Smooth muscle cell of the brain vasculature (primary cell): ENCODE results near the gene FGF14.

Source experiments
- DNase-seq: peaks from one replicate; pipeline ENCODE4 v3.0.0-alpha.2; 2012; ENCODE audit warnings: low read depth, low spot score

The FGF14 gene

DNA sequence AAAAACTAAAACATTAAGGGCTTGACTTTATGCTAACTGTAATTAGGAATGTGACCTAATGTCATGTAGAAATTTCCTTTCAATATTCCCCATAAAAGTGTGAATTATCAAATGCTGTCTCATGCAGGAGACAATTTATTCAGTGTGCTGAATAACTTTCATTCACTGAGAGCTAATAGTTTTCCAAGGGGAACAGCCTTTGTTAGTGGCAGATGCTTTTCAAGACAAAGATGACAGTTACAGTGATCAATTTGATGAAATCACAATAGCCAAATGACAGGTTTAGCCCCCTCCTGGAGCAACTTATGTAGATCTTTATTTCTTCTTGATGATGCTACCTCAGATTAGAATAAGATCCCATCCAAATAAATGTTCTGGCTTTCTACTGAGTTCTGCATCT is 673.8 kb downstream of the FGF14 start:
- no peak for DNase-seq

DNA sequence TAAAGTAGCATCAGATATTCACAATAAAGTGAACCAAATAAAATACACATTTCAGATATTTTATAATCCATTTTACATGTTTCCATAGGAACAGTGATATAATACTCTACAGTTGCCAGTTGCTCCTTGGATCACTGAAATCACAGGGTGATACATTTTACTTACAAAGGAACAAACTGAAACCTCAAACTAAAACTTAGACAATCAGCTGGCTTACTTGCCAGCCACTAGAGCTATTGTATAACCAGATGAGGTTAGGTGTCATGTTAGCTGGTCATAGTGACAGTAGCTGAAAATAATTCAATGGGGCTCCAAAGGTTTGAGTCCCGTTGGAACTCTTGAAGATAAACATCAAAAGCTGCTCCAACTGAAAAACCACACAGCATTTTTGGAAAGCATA is 674.7 kb downstream of the FGF14 start:
- no peak for DNase-seq

DNA sequence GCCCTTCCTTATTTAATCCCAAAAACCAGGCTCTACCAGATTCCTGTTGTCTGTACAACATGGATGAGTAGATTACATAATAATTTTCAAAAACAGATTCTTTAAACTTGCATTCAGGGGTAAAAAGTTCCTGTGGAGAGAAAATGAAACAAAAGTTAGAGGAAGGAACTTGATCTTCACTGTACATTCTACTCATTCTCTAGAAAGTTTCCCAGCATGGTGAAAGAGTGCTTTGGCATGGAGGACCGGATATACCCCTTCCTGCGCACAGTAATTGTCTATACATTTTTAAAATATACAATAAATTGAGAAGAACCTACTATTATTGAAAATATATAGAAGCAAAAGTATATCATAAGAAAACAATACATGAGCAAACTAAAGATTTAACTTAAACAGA is 675.2 kb downstream of the FGF14 start:
- DNase-seq: no peak

DNA sequence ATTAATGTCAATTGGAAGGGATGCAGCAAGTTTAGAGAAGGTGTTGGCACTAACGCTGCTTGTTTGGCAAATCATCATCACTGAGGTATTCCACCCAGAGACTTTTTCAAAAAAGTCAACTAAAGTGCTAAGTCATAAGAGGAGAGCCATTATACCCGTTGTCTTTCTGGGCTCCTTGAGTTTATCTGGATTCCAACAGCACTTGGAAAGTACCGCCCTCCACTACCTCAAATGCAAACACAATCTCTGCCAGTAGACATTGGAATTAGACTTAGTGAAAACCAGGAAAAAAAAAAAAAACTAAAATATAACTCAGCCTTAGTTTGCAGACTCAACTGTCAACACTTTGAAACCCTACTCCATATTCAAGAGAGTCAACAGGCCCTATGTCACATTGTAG is 683.4 kb downstream of the FGF14 start:
- DNase-seq: no peak

DNA sequence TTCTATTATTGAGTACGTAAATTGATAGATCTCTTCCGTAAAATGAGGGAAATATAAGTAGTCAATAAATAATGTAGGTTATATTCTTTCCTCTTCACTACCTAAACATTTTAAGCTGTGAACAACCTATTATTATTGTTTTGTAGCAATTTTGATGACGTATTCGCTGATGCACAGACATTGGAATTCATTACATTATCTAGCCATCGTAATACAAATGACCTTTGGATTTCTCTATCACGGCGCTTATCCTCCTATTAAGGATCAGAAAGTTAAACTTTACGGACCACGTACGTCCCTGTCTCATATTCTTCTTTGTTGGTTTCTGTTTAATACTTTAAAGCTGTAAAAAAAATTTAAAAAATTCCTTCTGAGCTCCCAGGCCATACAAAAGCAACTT is 684.5 kb downstream of the FGF14 start:
- DNase-seq: no peak

DNA sequence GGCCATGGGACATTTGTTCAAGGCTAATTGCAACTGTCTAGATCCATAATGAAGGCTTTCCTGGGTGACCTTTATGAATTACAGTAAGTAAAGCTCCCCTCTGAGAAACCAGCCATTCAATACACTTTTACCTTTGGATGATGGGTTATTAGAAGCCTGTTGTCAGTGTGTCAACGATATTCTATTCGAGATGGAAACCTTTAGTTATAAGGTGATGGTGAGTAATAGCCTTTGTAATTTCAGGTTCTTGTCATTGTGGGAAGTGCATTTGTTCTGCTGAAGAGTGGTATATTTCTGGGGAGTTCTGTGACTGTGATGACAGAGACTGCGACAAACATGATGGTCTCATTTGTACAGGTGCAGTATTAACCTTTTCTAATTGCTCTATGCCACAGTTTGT is 687.7 kb downstream of the FGF14 start:
- DNase-seq: no peak

DNA sequence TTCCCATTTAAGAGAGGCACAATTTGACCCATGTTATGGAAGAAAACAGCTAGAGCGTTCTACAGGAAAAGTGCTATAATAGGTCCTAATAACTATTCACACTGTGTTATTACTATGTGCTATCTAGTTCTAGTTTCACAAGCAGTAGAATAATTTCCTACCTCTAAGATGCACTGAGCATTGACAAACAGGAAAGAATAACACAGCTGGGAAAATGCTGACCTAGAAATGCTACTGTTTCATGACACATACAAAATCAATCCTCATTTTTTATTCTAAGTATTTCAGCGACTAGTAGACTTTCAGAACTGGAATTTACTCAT is 689.9 kb downstream of the FGF14 start:
- no peak for DNase-seq

DNA sequence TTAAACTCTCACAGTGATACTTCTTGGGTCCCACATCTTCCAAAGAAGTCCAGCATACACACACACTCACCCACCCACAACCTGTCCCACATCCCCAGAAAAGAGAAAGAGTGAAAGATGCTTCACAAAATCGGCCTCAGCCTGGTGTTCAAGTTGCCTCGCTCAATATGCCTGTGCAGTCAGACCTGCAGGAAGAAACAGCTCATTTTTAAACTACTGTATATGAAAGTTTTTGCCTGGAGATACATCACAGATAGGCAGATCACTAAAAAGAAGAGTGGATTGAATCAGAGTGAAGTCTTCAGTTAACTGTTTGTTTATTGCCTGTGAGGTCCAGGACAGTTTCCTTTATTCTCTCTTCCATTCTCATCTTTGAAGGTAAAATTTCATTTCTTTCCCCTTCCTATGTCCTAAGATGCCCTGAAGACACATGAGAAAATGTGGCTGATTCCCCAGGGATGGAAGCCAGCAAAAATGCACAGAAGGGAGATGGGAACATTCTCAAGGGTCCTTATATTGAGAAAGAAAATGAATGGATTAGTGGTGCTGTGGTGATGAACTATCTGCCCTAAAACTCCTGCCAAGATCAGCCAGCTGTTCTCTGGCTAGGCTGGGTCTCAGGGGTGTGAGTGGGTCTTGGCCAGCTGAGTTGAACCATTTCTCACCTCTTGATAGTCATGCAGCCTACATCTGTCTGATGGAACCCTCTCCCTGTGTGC is 690.4 kb downstream of the FGF14 start:
- no peak for DNase-seq

DNA sequence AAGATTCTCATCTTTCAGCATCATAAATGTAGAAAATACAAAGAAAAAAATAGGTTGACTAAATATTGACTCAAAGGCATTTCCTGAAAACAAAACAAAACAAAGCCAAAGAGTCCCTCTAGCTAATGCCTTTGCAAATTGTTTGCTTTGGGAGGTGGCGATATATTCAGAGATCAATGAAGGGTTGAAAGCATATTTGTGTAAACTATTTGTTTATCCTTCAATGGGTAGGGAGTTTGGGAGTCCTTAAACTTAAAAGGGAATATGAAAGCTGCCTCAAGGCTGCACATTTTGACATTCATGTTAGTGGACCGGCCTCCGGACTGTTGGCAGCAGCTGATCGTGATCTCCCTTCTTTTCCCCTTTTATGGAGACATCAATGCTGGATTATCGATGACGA is 691.9 kb downstream of the FGF14 start:
- DNase-seq: no peak

DNA sequence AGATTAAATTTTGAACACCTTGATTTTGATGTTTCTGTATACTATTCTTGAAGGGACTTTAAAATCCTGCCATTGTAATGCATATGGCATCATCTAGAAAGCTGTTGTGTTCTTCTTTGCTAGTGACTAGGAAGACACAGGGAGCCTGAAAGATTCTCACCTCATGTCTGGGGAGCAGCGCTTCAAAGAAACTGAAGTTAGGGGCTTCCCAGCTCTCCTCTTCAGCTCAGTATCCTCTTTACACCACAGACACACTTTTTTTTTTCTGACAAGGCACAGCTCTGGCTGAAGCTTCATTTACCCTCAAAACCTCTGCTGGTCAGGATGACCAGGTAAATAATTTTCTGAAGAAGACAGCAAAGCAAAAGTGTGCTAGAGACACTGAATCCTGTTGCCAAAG is 693.7 kb downstream of the FGF14 start:
- no peak for DNase-seq

DNA sequence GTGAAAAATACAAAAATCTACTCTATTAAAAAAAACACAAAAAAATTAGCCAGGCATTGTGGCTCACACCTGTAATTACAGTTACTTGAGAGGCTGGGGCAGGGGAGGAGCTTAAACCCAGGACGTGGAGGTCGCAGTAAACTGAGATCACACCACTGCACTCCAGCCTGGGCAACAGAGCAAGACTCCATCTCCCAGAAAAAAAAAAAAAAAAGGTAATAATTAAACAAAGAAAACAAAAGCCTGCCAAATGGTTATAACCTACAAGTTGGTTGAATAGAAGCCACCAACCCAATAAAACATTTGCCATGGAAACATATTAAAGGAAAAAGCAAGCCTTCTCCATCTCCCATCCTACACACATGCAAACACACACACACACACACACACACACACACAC is 694.2 kb downstream of the FGF14 start:
- DNase-seq: no peak

DNA sequence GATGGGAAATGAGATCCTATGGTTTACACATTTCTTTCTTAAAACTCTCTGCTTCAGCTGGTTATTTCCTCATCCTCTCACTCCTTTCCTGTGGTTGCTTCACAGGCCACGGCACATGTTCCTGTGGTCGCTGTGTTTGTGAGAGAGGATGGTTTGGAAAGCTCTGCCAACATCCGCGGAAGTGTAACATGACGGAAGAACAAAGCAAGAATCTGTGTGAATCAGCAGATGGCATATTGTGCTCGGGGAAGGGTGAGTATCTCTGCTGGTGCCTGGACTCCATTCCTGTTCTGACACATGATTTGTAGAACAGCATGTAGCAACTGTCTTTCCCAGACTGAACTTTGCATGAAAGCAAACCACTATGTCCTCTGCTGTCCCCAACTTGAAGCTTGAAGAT is 695.2 kb downstream of the FGF14 start:
- peak; percentile 68 for DNase-seq

DNA sequence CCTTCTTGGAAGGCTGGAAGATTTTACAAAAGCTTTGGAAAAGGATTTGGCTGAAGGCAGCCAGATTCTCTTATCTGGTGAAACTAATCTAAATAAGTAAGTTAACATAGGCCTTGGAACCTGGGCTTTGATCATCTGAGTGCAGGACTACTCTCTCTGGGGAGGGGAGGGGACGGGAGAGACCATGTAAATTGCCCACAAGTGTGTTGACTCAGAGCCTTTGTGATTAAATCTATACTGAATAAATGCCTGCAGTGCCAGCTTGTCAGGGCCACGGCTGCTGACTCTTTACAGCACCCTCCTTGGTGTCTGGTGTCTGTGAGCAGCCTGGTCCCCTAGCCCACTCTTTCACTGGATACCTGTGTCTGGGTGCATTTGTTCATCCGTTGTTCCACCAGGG is 698.0 kb downstream of the FGF14 start:
- DNase-seq: no peak

DNA sequence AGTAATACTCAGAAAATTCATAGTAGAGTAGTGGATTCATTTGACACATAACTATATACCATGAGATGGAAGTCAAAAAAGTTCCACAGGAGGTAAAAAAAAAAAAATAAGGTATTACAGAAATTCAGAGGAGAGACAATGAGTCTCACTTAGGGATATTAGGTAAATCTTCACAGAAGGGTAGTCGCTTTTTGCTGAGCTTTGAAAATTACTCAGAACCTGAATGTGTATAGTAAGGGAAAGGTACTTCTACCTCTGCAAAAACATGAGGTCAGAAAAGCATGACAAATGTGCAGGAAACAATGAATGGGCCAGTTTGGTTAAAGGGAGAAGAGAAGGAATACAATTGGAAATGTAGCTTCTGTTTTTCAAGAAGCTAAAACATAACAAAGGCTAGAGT is 698.8 kb downstream of the FGF14 start:
- DNase-seq: no peak

DNA sequence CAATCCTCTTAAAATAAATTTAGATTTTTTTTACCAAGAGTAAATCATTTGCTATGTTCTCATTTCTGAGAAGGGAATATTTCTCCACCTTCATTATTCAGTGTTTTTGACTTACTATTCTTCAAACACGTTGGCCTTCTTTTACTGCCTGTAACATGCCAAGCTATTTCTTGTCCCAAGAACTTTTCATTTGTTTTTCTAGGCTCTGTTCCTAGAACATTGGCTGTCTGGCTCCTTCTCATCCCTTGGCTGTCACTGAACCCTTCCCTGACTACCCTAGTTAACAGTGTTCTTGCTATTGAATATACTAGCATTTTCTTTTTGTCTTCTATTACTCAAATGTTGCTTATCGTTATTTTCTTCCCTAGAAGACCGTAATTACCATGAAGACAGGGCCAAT is 701.2 kb downstream of the FGF14 start:
- DNase-seq: no peak

DNA sequence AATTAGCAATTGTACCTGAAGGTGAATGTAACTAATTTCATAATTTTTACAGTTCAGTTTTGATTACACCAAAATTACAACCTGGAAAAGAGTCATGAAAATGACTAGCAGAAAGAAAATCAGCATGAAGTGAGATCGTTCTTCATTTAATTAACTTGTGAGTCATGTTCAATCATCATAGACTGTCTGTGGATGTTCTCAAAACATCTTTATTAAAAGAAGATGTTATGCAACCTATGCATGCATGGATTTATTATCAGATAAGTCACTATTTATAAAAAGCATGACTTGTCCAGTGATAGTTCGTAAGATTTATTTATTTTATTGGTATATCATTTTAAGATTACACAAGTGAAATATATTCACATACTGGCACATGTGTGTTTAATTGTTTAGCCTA is 703.4 kb downstream of the FGF14 start:
- DNase-seq: no peak

DNA sequence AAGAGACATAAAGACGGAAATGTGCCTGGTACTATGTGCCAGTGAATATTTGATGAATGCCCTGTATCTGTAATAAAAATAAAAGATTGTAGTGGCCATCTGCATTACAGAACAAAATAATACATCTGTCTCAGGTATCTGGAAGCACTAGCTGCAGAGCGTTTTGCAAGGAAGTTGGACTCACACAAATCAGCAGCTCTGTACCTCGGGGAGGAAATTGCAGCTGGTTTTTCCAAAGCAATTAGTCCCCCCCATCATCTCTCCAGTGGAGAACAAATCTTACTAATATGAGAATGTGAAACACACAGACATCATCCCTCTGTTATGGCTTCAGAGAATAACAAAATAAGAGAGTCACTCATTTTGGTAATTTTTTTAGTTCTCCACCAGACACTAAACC is 704.1 kb downstream of the FGF14 start:
- DNase-seq: no peak

DNA sequence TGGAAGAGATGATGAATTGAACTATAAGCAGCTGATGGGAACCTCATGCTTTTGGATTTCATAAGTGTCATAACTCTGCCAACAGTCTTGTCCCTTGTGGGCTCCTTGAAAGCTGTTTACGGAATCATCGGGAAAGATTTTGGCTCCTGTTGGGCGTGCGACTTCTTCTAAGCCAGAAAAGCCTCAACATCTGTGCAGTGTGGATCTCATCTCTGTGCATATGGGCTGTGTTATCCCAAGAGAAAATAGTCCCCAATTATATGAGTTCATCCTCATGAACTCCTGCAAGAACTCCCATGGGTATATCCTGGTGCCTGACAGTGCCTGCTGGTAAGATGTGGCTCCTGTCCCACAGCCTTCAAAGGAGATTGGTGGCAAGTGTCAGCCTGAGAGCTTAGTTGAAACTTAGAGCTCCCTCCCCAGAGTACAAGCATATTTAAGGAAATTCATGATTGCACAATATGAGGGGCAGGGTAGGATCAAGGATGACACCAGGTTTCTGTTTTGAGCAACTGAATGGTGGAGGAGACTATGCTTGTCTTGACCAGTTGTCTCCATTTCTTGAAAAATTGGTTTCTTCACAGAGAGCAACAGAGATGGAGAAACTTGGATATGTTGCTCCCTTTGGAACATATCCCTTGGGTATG is 705.9 kb downstream of the FGF14 start:
- DNase-seq: no peak

DNA sequence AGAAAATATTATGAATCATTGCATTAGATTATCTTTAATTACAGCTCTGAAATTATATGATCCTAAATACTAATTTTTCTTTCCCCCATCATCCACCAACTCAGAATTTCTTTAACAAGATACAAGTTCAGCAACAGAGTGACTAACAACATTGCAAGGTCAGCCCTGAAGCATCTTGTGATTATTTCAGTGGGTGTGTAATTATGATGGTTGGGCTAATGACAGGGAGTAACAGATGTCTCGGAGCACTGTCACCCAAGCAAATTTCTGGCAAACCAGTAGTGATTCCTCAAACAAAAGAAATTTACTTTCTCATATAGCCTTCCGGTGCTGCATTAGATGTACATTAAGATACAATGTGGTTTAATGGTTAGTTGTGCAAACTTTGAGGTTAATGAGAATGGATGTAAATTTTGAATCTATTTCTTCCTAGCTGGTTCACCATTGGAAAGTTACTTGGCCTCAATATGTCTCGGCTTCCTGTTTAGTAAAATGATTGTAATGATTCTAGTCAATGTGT is 710.4 kb downstream of the FGF14 start:
- DNase-seq: no peak

DNA sequence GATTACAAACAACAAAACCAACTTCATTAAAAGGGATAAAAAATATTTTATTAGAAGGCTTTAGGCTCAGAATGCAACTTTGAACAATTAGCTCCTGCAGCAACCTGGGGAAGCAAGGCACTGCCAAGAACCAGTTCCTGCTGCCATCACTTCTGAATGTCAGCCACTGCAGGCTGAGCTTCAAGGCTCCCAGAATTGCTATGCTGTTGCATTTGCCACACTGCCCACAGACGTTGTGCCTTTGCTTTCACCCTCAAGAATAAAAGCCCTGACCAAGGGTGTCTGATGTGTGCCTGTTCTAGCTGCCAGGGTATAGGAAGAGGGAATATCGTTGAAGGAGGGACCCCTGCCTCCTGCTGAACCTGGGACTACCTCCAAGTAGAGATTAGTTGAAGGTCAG is 711.0 kb downstream of the FGF14 start:
- DNase-seq: no peak

DNA sequence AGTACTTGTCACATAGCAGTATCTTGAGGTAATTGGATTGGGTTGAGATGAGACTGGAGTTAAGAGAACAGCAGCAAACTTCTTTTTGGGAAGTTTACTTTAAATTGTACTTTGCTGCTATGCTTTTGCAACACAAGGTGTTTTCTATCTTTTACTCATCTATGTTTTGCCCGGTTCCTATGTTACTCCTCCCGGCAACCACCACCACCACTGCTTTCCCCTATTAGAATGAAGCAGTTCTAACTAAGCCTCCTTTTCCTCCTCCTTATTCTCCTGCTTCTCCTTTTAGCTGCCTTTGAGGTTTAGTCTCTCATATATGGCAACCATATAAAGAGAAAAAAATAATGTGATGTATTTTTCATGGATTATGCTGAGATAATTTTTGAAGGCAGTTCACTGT is 715.8 kb downstream of the FGF14 start:
- no peak for DNase-seq

DNA sequence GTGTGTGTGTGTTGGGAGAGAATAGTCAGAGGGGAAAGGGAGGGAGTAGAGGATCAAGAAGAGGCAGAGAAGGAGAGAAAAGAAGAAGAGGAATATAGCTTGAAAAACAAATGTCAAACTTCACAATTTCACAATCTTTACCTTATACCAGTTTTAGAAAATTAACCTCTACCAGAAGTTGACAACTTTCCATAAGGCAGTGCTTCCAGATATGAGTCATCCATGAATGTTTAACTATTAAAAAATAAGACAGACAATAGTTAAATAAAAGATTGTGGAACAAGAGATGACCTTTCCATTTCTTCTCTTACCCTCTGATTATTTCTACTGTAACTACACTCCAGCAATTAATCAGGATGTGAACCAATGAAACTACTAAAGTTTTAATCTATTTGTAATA is 720.0 kb downstream of the FGF14 start:
- no peak for DNase-seq

DNA sequence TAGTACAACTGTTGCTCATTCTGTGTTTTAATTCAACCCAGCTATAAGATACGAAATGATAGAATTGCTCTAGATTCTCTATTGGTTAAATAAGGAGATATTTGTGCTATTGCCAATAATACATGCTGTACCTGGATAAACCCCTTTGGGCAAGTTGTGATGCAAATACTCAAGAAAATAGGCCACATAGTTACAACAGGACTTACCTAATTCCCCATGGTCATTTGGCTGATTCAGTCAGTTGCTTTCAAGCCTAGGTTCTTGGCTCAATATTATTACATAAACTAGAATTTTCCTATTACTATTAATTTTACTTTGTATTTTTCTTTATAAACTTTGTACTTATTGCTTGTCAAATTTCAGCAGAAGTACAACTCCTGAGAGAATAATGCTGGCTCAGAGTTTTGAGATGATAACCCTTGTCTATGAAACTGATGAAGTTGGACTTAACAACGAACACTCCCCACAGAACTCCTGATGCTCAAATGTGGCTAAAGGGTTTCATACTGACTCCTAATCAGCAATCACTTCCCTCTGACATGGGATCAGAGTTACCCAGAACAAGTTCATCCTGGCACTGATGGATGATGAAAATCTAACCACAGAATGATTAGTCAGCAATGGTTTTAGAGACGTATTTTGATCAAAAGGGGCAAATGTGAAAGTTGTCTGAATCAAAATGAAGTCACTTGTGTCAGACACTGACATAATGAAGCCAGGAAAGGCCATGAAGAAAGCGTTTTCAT is 728.3 kb downstream of the FGF14 start:
- DNase-seq: no peak
